HCT116 (cell line): Measurements from ENCODE around the gene IQGAP2. TPM values are rescaled to one million over a fixed set of nuclear protein-coding genes. Genes with fewer than 3 reads are reported as not detected.

ENCODE experiments used
- ATAC-seq: fragments of 200-7000 bp; cut with Tn5 transposase; 2 replicates; pipeline ENCODE4 v1.9.1; 2020; ENCODE audit warnings: mild to moderate bottlenecking, moderate library complexity
- BruUV-seq: library from RNA; stranded (reverse); fragments of 400-500 nt; replicated peaks from 2 replicates; lab custom pipeline; 2021; lab: Mats Ljungman, UMichigan
- CTCF ChIA-PET: fragments of 300-600 bp; sonication (Branson Sonifier 250); formaldehyde crosslinking; loops from one replicate; lab custom pipeline; 2021; ENCODE audit warnings: antibody characterized with exemption; lab: Charles Lee
- POLR2A ChIA-PET: fragments of 300-600, 350-600 bp; sonication (Branson Sonifier 250); formaldehyde crosslinking; loops from one replicate; lab custom pipeline; 2021; ENCODE audit warnings: antibody characterized with exemption; lab: Charles Lee
- RAD21 ChIA-PET, 2 experiments: fragments of 300-600 bp; sonication (Branson Sonifier 250); formaldehyde crosslinking; loops; one replicate each; lab custom pipeline; 2023; ENCODE audit warnings: low total read pairs in 2 of 2; ENCODE audit not compliant: uncharacterized antibody in 2 of 2, unreplicated experiment in 2 of 2, low non-redundant PET in 1 of 2; lab: Charles Lee
- DNase-seq: peaks from one replicate; pipeline ENCODE4 v3.0.0-alpha.2; 2010; ENCODE audit warnings: low read depth, low spot score
- H2AFZ ChIP-seq: fragments of 200-600 bp; shearing (Covaris generic), sonication (generic); 2 replicates; pipeline ENCODE4 v1.6.1; 2017; ENCODE audit warnings: low read depth, mixed run types, mixed read lengths, antibody characterized with exemption, low read length; ENCODE audit not compliant: poor library complexity, severe bottlenecking
- H3K27ac ChIP-seq: 2 replicates; pipeline ENCODE4 v1.5.1; 2012; ENCODE audit warnings: low read depth, low read length
- H3K27me3 ChIP-seq: fragments of 200-600 bp; sonication (generic); 2 replicates; pipeline ENCODE4 v1.6.1; 2016; ENCODE audit warnings: mixed run types, low read length, mixed read lengths; ENCODE audit not compliant: insufficient read depth
- H3K36me3 ChIP-seq, 2 experiments: fragments of 200-500 bp in 1 of 2; fragments of 200-600 bp in 1 of 2; sonication (Bioruptor generic) in 1 of 2; sonication (generic) in 1 of 2; 2 replicates each; pipeline versions ENCODE4 v1.5.1 to v1.6.1; 2014 to 2016; ENCODE audit warnings: low read length in 2 of 2, inconsistent platforms in 1 of 2, mixed read lengths in 1 of 2, mixed run types in 1 of 2; ENCODE audit not compliant: insufficient read depth in 2 of 2, control insufficient read depth in 1 of 2
- H3K4me1 ChIP-seq, 2 experiments: fragments of 200-600 bp in 1 of 2; sonication (generic) in 1 of 2; 2 replicates each; pipeline versions ENCODE4 v1.5.1 to v1.6.1; 2012 to 2017; ENCODE audit warnings: low read length in 2 of 2, inconsistent platforms in 1 of 2, mild to moderate bottlenecking in 1 of 2, mixed read lengths in 1 of 2, mixed run types in 1 of 2, moderate library complexity in 1 of 2; ENCODE audit not compliant: insufficient read depth in 2 of 2, control insufficient read depth in 1 of 2
- H3K4me2 ChIP-seq: fragments of 200-600 bp; sonication (generic); 2 replicates; pipeline ENCODE4 v1.6.1; 2017; ENCODE audit warnings: mixed run types, low read length, mixed read lengths
- H3K4me3 ChIP-seq, 2 experiments: fragments of 200-600 bp in 1 of 2; sonication (generic) in 1 of 2; replicated peaks in 1 of 2; 2 replicates each; pipeline ENCODE4 v1.5.1; 2011 to 2016; ENCODE audit warnings: low read length in 2 of 2, control low read depth in 1 of 2, low read depth in 1 of 2, mild to moderate bottlenecking in 1 of 2, mixed read lengths in 1 of 2, mixed run types in 1 of 2
- H3K79me2 ChIP-seq: fragments of 200-600 bp; sonication (generic); 2 replicates; pipeline ENCODE4 v1.6.1; 2017; ENCODE audit warnings: mild to moderate bottlenecking, mixed run types, low read length, moderate library complexity, mixed read lengths; ENCODE audit not compliant: insufficient read depth
- H3K9ac ChIP-seq: fragments of 200-600 bp; sonication (generic); 2 replicates; pipeline ENCODE4 v1.6.1; 2016; ENCODE audit warnings: low read length, mixed read lengths
- H3K9me2 ChIP-seq: fragments of 200-600 bp; sonication (generic), shearing (Covaris generic); 2 replicates; pipeline ENCODE4 v1.6.1; 2017; ENCODE audit warnings: mixed run types, mild to moderate bottlenecking, moderate library complexity; ENCODE audit not compliant: insufficient read depth
- H3K9me3 ChIP-seq, 2 experiments: fragments of 200-500 bp in 1 of 2; fragments of 200-600 bp in 1 of 2; sonication (Bioruptor generic) in 1 of 2; sonication (generic) in 1 of 2; 2 replicates each; pipeline ENCODE4 v1.6.1; 2014 to 2017; ENCODE audit warnings: low read length in 2 of 2, mixed read lengths in 2 of 2, inconsistent platforms in 1 of 2, low read depth in 1 of 2, mild to moderate bottlenecking in 1 of 2, mixed run types in 1 of 2, moderate library complexity in 1 of 2; ENCODE audit not compliant: control insufficient read depth in 1 of 2, insufficient read depth in 1 of 2
- H4K20me1 ChIP-seq: fragments of 200-600 bp; sonication (generic), shearing (Covaris generic); 2 replicates; pipeline ENCODE4 v1.6.1; 2017; ENCODE audit warnings: mixed run types, mild to moderate bottlenecking, moderate library complexity; ENCODE audit not compliant: insufficient read depth
- ATF3 ChIP-seq: IDR thresholded peaks from 2 replicates; pipeline ENCODE4 v1.6.1; 2012
- CBX3 ChIP-seq: IDR thresholded peaks from 2 replicates; pipeline ENCODE4 v1.6.1; 2012; ENCODE audit warnings: low read depth
- CEBPB ChIP-seq: IDR thresholded peaks from 2 replicates; pipeline ENCODE4 v1.6.1; 2012; ENCODE audit warnings: low read depth
- CTCF ChIP-seq, 3 experiments: fragments of 200-600 bp in 1 of 3; sonication (generic) in 1 of 3; IDR thresholded peaks in 2 of 3; conservative IDR thresholded peaks in 1 of 3; 2 replicates each; pipeline ENCODE4 v1.5.1; 2012 to 2017; ENCODE audit warnings: low read depth in 2 of 3, low read length in 2 of 3, antibody characterized with exemption in 1 of 3, borderline replicate concordance in 1 of 3, control low read depth in 1 of 3, mild to moderate bottlenecking in 1 of 3, mixed read lengths in 1 of 3, mixed run types in 1 of 3, moderate library complexity in 1 of 3; ENCODE audit not compliant: insufficient read depth in 1 of 3
- EGR1 ChIP-seq: IDR thresholded peaks from 2 replicates; pipeline ENCODE4 v1.6.1; 2012; ENCODE audit warnings: low read depth
- ELF1 ChIP-seq: IDR thresholded peaks from 2 replicates; pipeline ENCODE4 v1.6.1; 2012; ENCODE audit warnings: low read depth, borderline replicate concordance
- EZH2 ChIP-seq: fragments of 200-600 bp; sonication (generic); IDR thresholded peaks from 2 replicates; pipeline ENCODE4 v1.6.1; 2017; ENCODE audit warnings: antibody characterized with exemption, mixed run types
- EZH2phosphoT487 ChIP-seq: fragments of 200-600 bp; IDR thresholded peaks from 2 replicates; pipeline ENCODE4 v1.6.1; 2018; ENCODE audit warnings: antibody characterized with exemption, borderline replicate concordance
- FOSL1 ChIP-seq: IDR thresholded peaks from 2 replicates; pipeline ENCODE4 v1.6.1; 2012; ENCODE audit warnings: low read depth
- JUND ChIP-seq: IDR thresholded peaks from 2 replicates; pipeline ENCODE4 v1.6.1; 2012
- MAX ChIP-seq: IDR thresholded peaks from 2 replicates; pipeline ENCODE4 v1.6.1; 2012
- POLR2A ChIP-seq: IDR thresholded peaks from 2 replicates; pipeline ENCODE4 v1.7.0; 2011; ENCODE audit warnings: borderline replicate concordance; ENCODE audit not compliant: insufficient read depth, insufficient read length; ENCODE audit errors: extremely low read depth
- POLR2AphosphoS5 ChIP-seq: IDR thresholded peaks from 2 replicates; pipeline ENCODE4 v1.6.1; 2011; ENCODE audit warnings: mild to moderate bottlenecking, low read depth, low read length, moderate library complexity
- RAD21 ChIP-seq: IDR thresholded peaks from 2 replicates; pipeline ENCODE4 v1.6.1; 2012; ENCODE audit warnings: low read depth, mild to moderate bottlenecking
- SRF ChIP-seq: IDR thresholded peaks from 2 replicates; pipeline ENCODE4 v1.6.1; 2012; ENCODE audit warnings: low read depth
- TCF7L2 ChIP-seq: IDR thresholded peaks from 2 replicates; pipeline ENCODE4 v1.7.0; 2011; ENCODE audit warnings: borderline replicate concordance, inconsistent platforms; ENCODE audit not compliant: insufficient read depth, insufficient read length; ENCODE audit errors: extremely low read depth
- YY1 ChIP-seq: IDR thresholded peaks from 2 replicates; pipeline ENCODE4 v1.6.1; 2011; ENCODE audit warnings: low read length, low read depth, moderate library complexity, mild to moderate bottlenecking; ENCODE audit not compliant: insufficient replicate concordance; ENCODE audit errors: extremely low read depth
- ZBTB33 ChIP-seq: IDR thresholded peaks from 2 replicates; pipeline ENCODE4 v1.6.1; 2011; ENCODE audit warnings: mild to moderate bottlenecking, low read length, moderate library complexity; ENCODE audit not compliant: insufficient replicate concordance; ENCODE audit errors: extremely low read depth
- ZFX ChIP-seq: fragments of 450-650 bp; IDR thresholded peaks from 2 replicates; pipeline ENCODE4 v1.6.1; 2017
- ZNF274 ChIP-seq: fragments of 200-500 bp; sonication (Bioruptor generic); IDR thresholded peaks from 2 replicates; pipeline ENCODE4 v1.6.1; 2014; ENCODE audit warnings: mild to moderate bottlenecking, low read depth, low read length, inconsistent platforms
- intact Hi-C: fragments of 100-400 bp; cut with micrococcal nuclease; formaldehyde crosslinking; loops from 2 replicates; pipeline ENCODE4 v1.10.0; 2022
- total RNA-seq: library from RNA; stranded (reverse); gene quantifications from one replicate; pipeline ENCODE4 v1.2.1, GENCODE V29; 2021; ENCODE audit not compliant: unreplicated experiment

The IQGAP2 gene
- total RNA-seq, 1 experiment from 2014 or later: 2.0 TPM

GRCh38 chr5:76604838-76605237 lies 201.8 kb downstream of the IQGAP2 start:
- RAD21 ChIA-PET: no interaction called here
- Histone ChIP-seq H4K20me1 (no peaks in the 10 kb centered on the region), H2AFZ (no peak overlapping the region), H3K27ac (no peak overlapping the region), H3K9me3 (no peaks in the 10 kb centered on the region), H3K9me2 (no peaks in the 10 kb centered on the region), H3K4me1 (peaks cover 4% of the 10 kb centered on the region in 2 experiments; a peak in 3 of 4 replicates), H3K4me3 (no peak overlapping the region), H3K9ac (no peak overlapping the region), H3K27me3 (no peaks in the 10 kb centered on the region), H3K36me3 (no peaks in the 10 kb centered on the region), H3K79me2 (no peaks in the 10 kb centered on the region), H3K4me2 (no peak overlapping the region)
- intact Hi-C loops: loop anchor here (5.0 kb wide), 2 partner anchors 232 to 262 kb away; no protein-coding TSS in a partner anchor
- BruUV-seq: no TSS peak
- DNase-seq (no peak), ATAC-seq (no peak)
- TF ChIP-seq SRF (no peak), ZFX (no peak), RAD21 (no peak), EGR1 (no peak), TCF7L2 (no peak), CEBPB (no peak), POLR2A (no peak), JUND (no peak), CTCF (IDR thresholded peaks at IDR 0.05 in 2 of 3, conservative IDR thresholded peaks at IDR 0.05 in 1 of 3; ENCODE audit: borderline replicate concordance in 1 of 3, insufficient read depth in 1 of 3, low read depth in 2 of 3, low read length in 2 of 3) (no peak), MAX (no peak), FOSL1 (no peak), EZH2phosphoT487 (no peak), YY1 (no peak), ZNF274 (no peak), ZBTB33 (no peak), POLR2AphosphoS5 (no peak), EZH2 (no peak), CBX3 (no peak), ELF1 (no peak), ATF3 (no peak)
- POLR2A ChIA-PET: no interaction called here
- CTCF ChIA-PET: interaction anchor here (0.5 to 1.6 kb wide), 2 partner anchors 170 to 196 kb away, joined by 4 to 8 read pairs; no protein-coding TSS in a partner anchor
